ENCODE results near the gene SIK3. TPM values are rescaled to one million over a fixed set of nuclear protein-coding genes. Genes with fewer than 3 reads are reported as not detected.

The SIK3 gene
- total and polyA plus RNA-seq, 3 experiments from 2014 or later = 33.9 to 48.7 (median 42.8) TPM

DNA sequence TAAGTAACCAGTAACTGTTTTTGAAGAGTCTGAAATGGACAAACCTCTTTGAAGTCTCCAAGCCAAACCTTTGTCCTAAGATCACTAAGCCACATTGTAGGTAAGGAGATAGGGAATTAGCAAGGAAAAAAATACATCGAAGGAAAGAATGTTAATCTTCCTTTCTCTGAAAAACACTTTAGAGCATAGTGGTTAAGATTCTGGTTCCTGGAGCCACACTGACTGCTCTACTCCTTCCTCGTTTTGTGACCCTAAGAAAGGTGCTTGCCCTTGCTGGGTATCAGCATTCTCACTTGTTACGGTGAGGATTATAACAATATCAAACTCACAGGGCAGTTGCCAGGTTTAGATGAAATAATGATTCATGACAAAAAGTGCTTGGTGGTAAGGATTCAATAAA, 104.0 kb downstream of the SIK3 start:
- no peak overlapping the region for H3K27ac ChIP-seq (ENCODE audit: low read depth, low read length)
- Mint-ChIP-seq H3K36me3 (peaks cover 0 to 2% (median 0%) of the 10 kb centered on the region in 3 donors), H3K27ac (peak overlapping the region; percentile 67 to 94 (median 84)), H3K4me1 (peaks cover 62 to 80% (median 76%) of the 10 kb centered on the region in 3 donors), H3K9me3 (no peaks in the 10 kb centered on the region), H3K4me3 (peak overlapping the region in 1 of 7 donors; percentile 17), H3K27me3 (no peaks in the 10 kb centered on the region)
- POLR2A ChIA-PET = interaction anchor here (1.0 kb wide), 1 partner anchor 104 kb away, joined by 3 read pairs; the partner anchor contains the start of gene SIK3
- CTCF ChIA-PET = interaction anchor here (1.2 kb wide), 1 partner anchor 158 kb away, joined by 3 read pairs; no protein-coding TSS in a partner anchor
- DNase-seq = no peak
- H3K4me1 ChIP-seq (ENCODE audit: insufficient read depth, low read length) = peaks cover 22% of the 10 kb centered on the region
- H3K27me3 ChIP-seq (ENCODE audit: insufficient read depth, low read length, poor library complexity, severe bottlenecking) = no peaks in the 10 kb centered on the region
- H3K36me3 ChIP-seq (ENCODE audit: insufficient read depth, low read length) = no peaks in the 10 kb centered on the region
- no peak overlapping the region for H3K4me3 ChIP-seq (ENCODE audit: low read length)
- H3K9me3 ChIP-seq (ENCODE audit: low read length) = no peaks in the 10 kb centered on the region

GRCh38 chr11:116993599-116993998, 104.6 kb downstream of the SIK3 start:
- no peaks in the 10 kb centered on the region for H3K9me3 ChIP-seq (ENCODE audit: low read length)
- peak in 3 of 5 donors; percentile 55 to 81 (median 62) for DNase-seq
- ChIA-PET CTCF (interaction anchor here (0.9 kb wide), 1 partner anchor 75 kb away, joined by 3 read pairs; no protein-coding TSS in a partner anchor), POLR2A (interaction anchor here (1.0 kb wide), 2 partner anchors 9 to 104 kb away, joined by 3 read pairs; partner anchors contain the start of gene SIK3)
- no peaks in the 10 kb centered on the region for H3K27me3 Mint-ChIP-seq
- peaks cover 0 to 5% (median 1%) of the 10 kb centered on the region in 3 donors for H3K36me3 Mint-ChIP-seq
- H3K9me3 Mint-ChIP-seq = no peaks in the 10 kb centered on the region
- H3K36me3 ChIP-seq (ENCODE audit: insufficient read depth, low read length) = no peaks in the 10 kb centered on the region
- H3K4me1 ChIP-seq (ENCODE audit: insufficient read depth, low read length) = peaks cover 22% of the 10 kb centered on the region
- H3K4me3 ChIP-seq (ENCODE audit: low read length) = no peak overlapping the region
- no peaks in the 10 kb centered on the region for H3K27me3 ChIP-seq (ENCODE audit: insufficient read depth, low read length, poor library complexity, severe bottlenecking)
- H3K27ac Mint-ChIP-seq = peak overlapping the region; percentile 82 to 96 (median 93)
- peak overlapping the region in 4 of 7 donors; percentile 53 to 56 (median 54) for H3K4me3 Mint-ChIP-seq
- H3K27ac ChIP-seq (ENCODE audit: low read depth, low read length) = no peak overlapping the region
- peaks cover 65 to 80% (median 79%) of the 10 kb centered on the region in 3 donors for H3K4me1 Mint-ChIP-seq

GRCh38 chr11:116991491-116991890, 106.7 kb downstream of the SIK3 start:
- Mint-ChIP-seq H3K27me3 (no peaks in the 10 kb centered on the region), H3K9me3 (no peaks in the 10 kb centered on the region), H3K36me3 (peaks cover 0 to 7% (median 1%) of the 10 kb centered on the region in 3 donors), H3K27ac (peak overlapping the region in 6 of 8 donors; percentile 24 to 89 (median 62)), H3K4me1 (peaks cover 70 to 83% (median 79%) of the 10 kb centered on the region in 3 donors), H3K4me3 (no peak overlapping the region)
- H3K36me3 ChIP-seq (ENCODE audit: insufficient read depth, low read length) = no peaks in the 10 kb centered on the region
- H3K9me3 ChIP-seq (ENCODE audit: low read length) = no peaks in the 10 kb centered on the region
- ChIA-PET POLR2A (no interaction called here), CTCF (interaction anchor here (1.6 kb wide), 1 partner anchor 115 kb away, joined by 3 read pairs; no protein-coding TSS in a partner anchor)
- no peak for DNase-seq
- no peak overlapping the region for H3K4me3 ChIP-seq (ENCODE audit: low read length)
- H3K27ac ChIP-seq (ENCODE audit: low read depth, low read length) = no peak overlapping the region
- H3K4me1 ChIP-seq (ENCODE audit: insufficient read depth, low read length) = peaks cover 36% of the 10 kb centered on the region
- H3K27me3 ChIP-seq (ENCODE audit: insufficient read depth, low read length, poor library complexity, severe bottlenecking) = no peaks in the 10 kb centered on the region

GRCh38 chr11:116990811-116991210, 107.4 kb downstream of the SIK3 start:
- CTCF ChIA-PET = no interaction called here
- no peak overlapping the region for H3K27ac ChIP-seq (ENCODE audit: low read depth, low read length)
- Mint-ChIP-seq H3K4me1 (peaks cover 75 to 90% (median 86%) of the 10 kb centered on the region in 3 donors), H3K9me3 (no peaks in the 10 kb centered on the region), H3K27ac (peak overlapping the region in 6 of 8 donors; percentile 38 to 84 (median 53)), H3K36me3 (peaks cover 0 to 7% (median 1%) of the 10 kb centered on the region in 3 donors), H3K27me3 (no peaks in the 10 kb centered on the region), H3K4me3 (peak overlapping the region in 1 of 7 donors; percentile 66)
- DNase-seq = no peak
- POLR2A ChIA-PET = no interaction called here
- H3K27me3 ChIP-seq (ENCODE audit: insufficient read depth, low read length, poor library complexity, severe bottlenecking) = no peaks in the 10 kb centered on the region
- H3K9me3 ChIP-seq (ENCODE audit: low read length) = no peaks in the 10 kb centered on the region
- no peaks in the 10 kb centered on the region for H3K36me3 ChIP-seq (ENCODE audit: insufficient read depth, low read length)
- peaks cover 42% of the 10 kb centered on the region for H3K4me1 ChIP-seq (ENCODE audit: insufficient read depth, low read length)
- H3K4me3 ChIP-seq (ENCODE audit: low read length) = no peak overlapping the region

GRCh38 chr11:116990061-116990473, 108.2 kb downstream of the SIK3 start:
- H3K27ac ChIP-seq (ENCODE audit: low read depth, low read length) = no peak overlapping the region
- Mint-ChIP-seq H3K9me3 (no peaks in the 10 kb centered on the region), H3K27ac (peak overlapping the region in 6 of 8 donors; percentile 38 to 84 (median 68)), H3K4me3 (peak overlapping the region in 2 of 7 donors; percentile 8 to 19), H3K4me1 (peaks cover 77 to 92% (median 87%) of the 10 kb centered on the region in 3 donors), H3K27me3 (no peaks in the 10 kb centered on the region), H3K36me3 (peaks cover 0 to 7% (median 1%) of the 10 kb centered on the region in 3 donors)
- no peaks in the 10 kb centered on the region for H3K36me3 ChIP-seq (ENCODE audit: insufficient read depth, low read length)
- ChIA-PET CTCF (no interaction called here), POLR2A (no interaction called here)
- peaks cover 42% of the 10 kb centered on the region for H3K4me1 ChIP-seq (ENCODE audit: insufficient read depth, low read length)
- DNase-seq = no peak
- H3K9me3 ChIP-seq (ENCODE audit: low read length) = no peaks in the 10 kb centered on the region
- no peaks in the 10 kb centered on the region for H3K27me3 ChIP-seq (ENCODE audit: insufficient read depth, low read length, poor library complexity, severe bottlenecking)
- H3K4me3 ChIP-seq (ENCODE audit: low read length) = no peak overlapping the region

DNA sequence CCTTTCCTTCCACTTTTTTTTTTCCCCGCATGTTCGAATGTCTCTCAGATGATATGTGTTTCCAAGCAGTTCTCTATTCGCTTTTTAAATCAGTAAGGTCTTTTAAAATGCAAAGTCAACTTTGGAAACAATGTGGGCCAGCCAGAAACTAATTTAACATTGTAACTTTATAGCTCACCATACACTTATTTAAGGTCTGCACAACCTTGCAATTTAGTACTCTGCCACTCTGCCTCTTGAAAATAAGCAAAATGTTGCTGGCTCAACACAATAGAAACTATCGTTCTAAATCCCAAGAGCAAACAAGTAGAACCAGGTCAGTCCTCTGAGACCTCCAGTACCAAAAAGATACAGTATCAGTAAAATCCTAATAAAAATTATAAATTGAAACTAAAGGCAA, 109.0 kb downstream of the SIK3 start:
- Histone ChIP-seq H3K27ac (ENCODE audit: low read depth, low read length) (no peak overlapping the region), H3K27me3 (ENCODE audit: insufficient read depth, low read length, poor library complexity, severe bottlenecking) (no peaks in the 10 kb centered on the region), H3K4me1 (ENCODE audit: insufficient read depth, low read length) (peaks cover 36% of the 10 kb centered on the region), H3K4me3 (ENCODE audit: low read length) (no peak overlapping the region), H3K9me3 (ENCODE audit: low read length) (no peaks in the 10 kb centered on the region), H3K36me3 (ENCODE audit: insufficient read depth, low read length) (no peaks in the 10 kb centered on the region)
- Mint-ChIP-seq H3K4me3 (no peak overlapping the region), H3K9me3 (no peaks in the 10 kb centered on the region), H3K27ac (peak overlapping the region in 5 of 8 donors; percentile 13 to 75 (median 67)), H3K27me3 (no peaks in the 10 kb centered on the region), H3K4me1 (peaks cover 79 to 93% (median 88%) of the 10 kb centered on the region in 3 donors), H3K36me3 (peaks cover 0 to 7% (median 1%) of the 10 kb centered on the region in 3 donors)
- ChIA-PET POLR2A (interaction anchor here (0.7 kb wide), 1 partner anchor 59 kb away, joined by 3 read pairs; no protein-coding TSS in a partner anchor), CTCF (no interaction called here)
- DNase-seq = no peak

DNA sequence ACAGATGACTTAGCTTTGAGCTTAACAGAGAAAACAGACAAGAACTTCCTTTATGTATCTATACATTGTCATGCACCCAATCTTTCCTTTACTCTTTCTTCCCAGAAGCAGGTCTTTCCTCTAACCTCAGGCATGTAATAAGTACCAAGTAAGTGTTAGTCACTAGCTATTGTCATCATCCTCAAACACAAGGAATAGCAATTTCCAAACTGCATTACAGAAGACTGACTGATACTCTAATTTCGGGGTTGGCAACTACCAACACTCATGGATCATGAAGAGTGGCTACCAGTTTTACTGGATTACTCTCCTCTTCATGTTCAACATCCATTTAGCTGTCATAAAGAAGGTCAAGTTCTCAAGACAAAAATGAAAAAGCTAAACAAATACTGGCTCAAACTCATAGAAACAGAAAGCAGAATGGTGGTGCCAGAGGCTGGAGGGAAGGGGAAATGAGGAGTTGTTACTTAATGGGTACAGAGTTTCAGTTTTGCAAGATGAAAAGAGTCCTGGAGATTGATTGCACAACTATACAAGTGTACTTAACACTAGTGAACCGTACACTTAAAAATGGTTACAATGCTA, 111.6 kb downstream of the SIK3 start:
- Mint-ChIP-seq H3K4me3 (peak overlapping the region; percentile 9 to 54 (median 32)), H3K27me3 (no peaks in the 10 kb centered on the region), H3K27ac (peak overlapping the region; percentile 1 to 71 (median 57)), H3K4me1 (peaks cover 71 to 83% (median 81%) of the 10 kb centered on the region in 3 donors), H3K36me3 (peaks cover 0 to 11% (median 1%) of the 10 kb centered on the region in 3 donors), H3K9me3 (no peaks in the 10 kb centered on the region)
- Histone ChIP-seq H3K9me3 (ENCODE audit: low read length) (no peaks in the 10 kb centered on the region), H3K4me3 (ENCODE audit: low read length) (no peak overlapping the region), H3K27ac (ENCODE audit: low read depth, low read length) (no peak overlapping the region), H3K4me1 (ENCODE audit: insufficient read depth, low read length) (peaks cover 28% of the 10 kb centered on the region), H3K36me3 (ENCODE audit: insufficient read depth, low read length) (no peaks in the 10 kb centered on the region), H3K27me3 (ENCODE audit: insufficient read depth, low read length, poor library complexity, severe bottlenecking) (no peaks in the 10 kb centered on the region)
- CTCF ChIA-PET = no interaction called here
- POLR2A ChIA-PET = interaction anchor here (0.6 to 1.1 kb wide), 3 partner anchors 28 to 1943 kb away, joined by 3 to 5 read pairs (median 3); no protein-coding TSS in a partner anchor
- no peak for DNase-seq

GRCh38 chr11:116984589-116984988, 113.6 kb downstream of the SIK3 start:
- H3K27me3 ChIP-seq (ENCODE audit: insufficient read depth, low read length, poor library complexity, severe bottlenecking) = no peaks in the 10 kb centered on the region
- Mint-ChIP-seq H3K4me1 (peaks cover 76 to 84% (median 83%) of the 10 kb centered on the region in 3 donors), H3K4me3 (no peak overlapping the region), H3K36me3 (peaks cover 0 to 14% (median 1%) of the 10 kb centered on the region in 3 donors), H3K27me3 (no peaks in the 10 kb centered on the region), H3K9me3 (no peaks in the 10 kb centered on the region), H3K27ac (peak overlapping the region in 4 of 8 donors; percentile 22 to 64 (median 58))
- CTCF ChIA-PET = interaction anchor here (0.6 kb wide), 1 partner anchor 13 kb away, joined by 3 read pairs; no protein-coding TSS in a partner anchor
- H3K4me1 ChIP-seq (ENCODE audit: insufficient read depth, low read length) = peaks cover 41% of the 10 kb centered on the region
- H3K9me3 ChIP-seq (ENCODE audit: low read length) = no peaks in the 10 kb centered on the region
- no peak overlapping the region for H3K27ac ChIP-seq (ENCODE audit: low read depth, low read length)
- H3K4me3 ChIP-seq (ENCODE audit: low read length) = no peak overlapping the region
- H3K36me3 ChIP-seq (ENCODE audit: insufficient read depth, low read length) = no peaks in the 10 kb centered on the region
- DNase-seq = no peak
- POLR2A ChIA-PET = no interaction called here

All from CD8-positive, alpha-beta memory T cell (primary cell).